GM23338 (cell line): ENCODE data around the gene CNOT6. TPM values are rescaled to one million over a fixed set of nuclear protein-coding genes. Genes with fewer than 3 reads are reported as not detected.

Experiments
- ATAC-seq: fragments of 200-7000 bp; cut with Tn5 transposase; 3 replicates; pipeline ENCODE4 v1.9.1; 2020
- DNase-seq: peaks from one replicate; pipeline ENCODE4 v3.0.0-alpha.2; 2015; ENCODE audit warnings: low spot score
- H2AFZ ChIP-seq: fragments of 200-600 bp; sonication (generic); 2 replicates; pipeline ENCODE4 v1.8.0; 2016; ENCODE audit warnings: antibody characterized with exemption, mild to moderate bottlenecking, moderate library complexity
- H3F3A ChIP-seq: fragments of 200-600 bp; sonication (generic); replicated peaks from 2 replicates; pipeline ENCODE4 v1.8.0; 2017; ENCODE audit warnings: antibody characterized with exemption, mixed run types, low read depth
- H3K27ac ChIP-seq: fragments of 200-600 bp; sonication (generic); 2 replicates; pipeline ENCODE4 v1.6.1; 2016; ENCODE audit warnings: low read depth
- H3K27me3 ChIP-seq: fragments of 200-600 bp; sonication (generic); 2 replicates; pipeline ENCODE4 v1.8.0; 2016; ENCODE audit warnings: mild to moderate bottlenecking, mixed run types, moderate library complexity; ENCODE audit not compliant: insufficient read depth
- H3K36me3 ChIP-seq: fragments of 200-600 bp; sonication (generic); 2 replicates; pipeline ENCODE4 v1.8.0; 2016; ENCODE audit warnings: mild to moderate bottlenecking; ENCODE audit not compliant: insufficient read depth
- H3K4me1 ChIP-seq: fragments of 200-600 bp; sonication (generic); 2 replicates; pipeline ENCODE4 v1.8.0; 2016; ENCODE audit warnings: mild to moderate bottlenecking, moderate library complexity; ENCODE audit not compliant: insufficient read depth
- H3K4me2 ChIP-seq: fragments of 200-600 bp; sonication (generic); 2 replicates; pipeline ENCODE4 v1.7.1; 2017; ENCODE audit warnings: mixed run types
- H3K4me3 ChIP-seq: fragments of 200-600 bp; sonication (generic); 2 replicates; pipeline ENCODE4 v1.6.1; 2016; ENCODE audit warnings: mixed run types
- H3K79me2 ChIP-seq: fragments of 200-600 bp; sonication (generic); replicated peaks from 2 replicates; pipeline ENCODE4 v1.8.0; 2017; ENCODE audit warnings: mild to moderate bottlenecking; ENCODE audit not compliant: insufficient read depth
- H3K9me2 ChIP-seq: fragments of 200-600 bp; sonication (generic); 2 replicates; pipeline ENCODE4 v1.8.0; 2017; ENCODE audit not compliant: insufficient read depth
- H4K20me1 ChIP-seq: fragments of 200-600 bp; sonication (generic); replicated peaks from 2 replicates; pipeline ENCODE4 v1.8.0; 2017; ENCODE audit warnings: mild to moderate bottlenecking; ENCODE audit not compliant: insufficient read depth
- H3K27ac Mint-ChIP-seq: 2 replicates; pipeline ENCODE4 v1.8.0; 2020; ENCODE audit warnings: inconsistent platforms, mild to moderate bottlenecking, moderate library complexity, mixed read lengths
- H3K27me3 Mint-ChIP-seq: 3 replicates; pipeline ENCODE4 v1.8.0; 2022; ENCODE audit warnings: low read depth, mild to moderate bottlenecking, moderate library complexity, mixed read lengths, inconsistent platforms; ENCODE audit not compliant: insufficient read depth, poor library complexity
- H3K36me3 Mint-ChIP-seq: 3 replicates; pipeline ENCODE4 v1.8.0; 2021; ENCODE audit warnings: low read depth, mild to moderate bottlenecking, inconsistent platforms, moderate library complexity, mixed read lengths
- H3K4me1 Mint-ChIP-seq: 3 replicates; pipeline ENCODE4 v1.8.0; 2020; ENCODE audit warnings: mild to moderate bottlenecking, inconsistent platforms, mixed read lengths
- H3K4me3 Mint-ChIP-seq: 3 replicates; pipeline ENCODE4 v1.8.0; 2021; ENCODE audit warnings: moderate library complexity, mild to moderate bottlenecking, inconsistent platforms, mixed read lengths
- H3K9me3 Mint-ChIP-seq: 3 replicates; pipeline ENCODE4 v1.8.0; 2020; ENCODE audit warnings: moderate library complexity, mild to moderate bottlenecking, inconsistent platforms, mixed read lengths
- CREB1 ChIP-seq: fragments of 250-450 bp; sonication (Bioruptor Pico); IDR thresholded peaks from 2 replicates; pipeline ENCODE4 v1.5.0; 2020; ENCODE audit warnings: low read depth, mild to moderate bottlenecking, moderate library complexity
- CTCF ChIP-seq, 2 experiments: fragments of 200-600 bp in 1 of 2; sonication (generic) in 1 of 2; conservative IDR thresholded peaks; 2 replicates each; pipeline versions ENCODE4 v1.5.1 to v1.6.1; 2016 to 2017; ENCODE audit warnings: antibody characterized with exemption in 2 of 2, low read depth in 2 of 2, mild to moderate bottlenecking in 2 of 2, moderate library complexity in 1 of 2
- ETS1 ChIP-seq: IDR thresholded peaks from 2 replicates; pipeline ENCODE4 v1.6.1; 2016; ENCODE audit warnings: antibody characterized with exemption
- JUNB ChIP-seq: IDR thresholded peaks from one replicate; pipeline ENCODE4 v1.6.1; 2016; ENCODE audit warnings: antibody characterized with exemption; ENCODE audit not compliant: unreplicated experiment
- POLR2AphosphoS5 ChIP-seq: IDR thresholded peaks from 2 replicates; pipeline ENCODE4 v1.6.1; 2016; ENCODE audit warnings: antibody characterized with exemption, low read depth
- ZNF114 ChIP-seq: fragments of 250-450 bp; sonication (Bioruptor Pico); IDR thresholded peaks from 2 replicates; pipeline ENCODE4 v1.5.0; 2020; ENCODE audit warnings: mild to moderate bottlenecking, moderate library complexity
- ZNF331 ChIP-seq: fragments of 250-450 bp; sonication (Bioruptor Pico); IDR thresholded peaks from 2 replicates; pipeline ENCODE4 v1.5.0; 2020; ENCODE audit warnings: low read depth, mild to moderate bottlenecking, moderate library complexity
- ZNF462 ChIP-seq: fragments of 250-450 bp; sonication (Bioruptor Pico); IDR thresholded peaks from 2 replicates; pipeline ENCODE4 v1.5.0; 2020; ENCODE audit warnings: mild to moderate bottlenecking, moderate library complexity
- polyA plus RNA-seq: library from polyadenylated mRNA; unstranded; fragments of >200 nt; fragmentation: Nextera tagmentation; extraction: Ambion mirVana; gene quantifications from 2 replicates; pipeline ENCODE4 v1.2.1, GENCODE V29; 2016
- total RNA-seq: library from RNA; depleted of rRNA; stranded (reverse); fragments of >200 nt; shearing (Covaris generic); gene quantifications from 2 replicates; pipeline ENCODE4 v1.2.3, GENCODE V29; 2014

CNOT6 gene
- total and polyA plus RNA-seq, 2 experiments from 2014 or later, result 14.6 to 38.7 TPM

- Mint-ChIP-seq H3K27ac (no peak overlapping the region), H3K4me1 (peaks cover 2% of the 10 kb centered on the region; the same call in 1 of the 3 replicates), H3K36me3 (no peaks in the 10 kb centered on the region), H3K9me3 (no peaks in the 10 kb centered on the region; the same call in 2 of the 3 replicates), H3K27me3 (peaks cover 4% of the 10 kb centered on the region), H3K4me3 (no peak overlapping the region)
- Histone ChIP-seq H3K9me2 (no peaks in the 10 kb centered on the region), H3K4me1 (no peaks in the 10 kb centered on the region), H3F3A (no peaks in the 10 kb centered on the region), H3K4me2 (no peak overlapping the region), H4K20me1 (no peaks in the 10 kb centered on the region), H3K4me3 (no peak overlapping the region), H3K27me3 (no peaks in the 10 kb centered on the region), H3K36me3 (no peaks in the 10 kb centered on the region), H3K27ac (no peak overlapping the region), H3K79me2 (no peaks in the 10 kb centered on the region), H2AFZ (no peak overlapping the region)
- no peak for DNase-seq
- ATAC-seq, result peak; percentile 9; the same call in 1 of the 3 replicates
- no peak for TF ChIP-seq CREB1 (CRISPR knock-in tag)
- TF ChIP-seq CTCF (conservative IDR thresholded peaks at IDR 0.05; ENCODE audit: low read depth in 2 of 2), result peak in 1 of 2 experiments; percentile 12; a peak in 1 of 4 replicates
These were observed 130.4 kb downstream of the CNOT6 start for GRCh38 chr5:180624587-180624986.

- H3K27me3 ChIP-seq, result no peaks in the 10 kb centered on the region
- no peak overlapping the region for H3K4me3 ChIP-seq
- Mint-ChIP-seq H3K4me3 (no peak overlapping the region), H3K27ac (no peak overlapping the region), H3K27me3 (peaks cover 3% of the 10 kb centered on the region), H3K36me3 (no peaks in the 10 kb centered on the region), H3K4me1 (peaks cover 2% of the 10 kb centered on the region; the same call in 1 of the 3 replicates), H3K9me3 (no peaks in the 10 kb centered on the region; the same call in 2 of the 3 replicates)
- no peaks in the 10 kb centered on the region for H4K20me1 ChIP-seq
- H3K9me2 ChIP-seq, result no peaks in the 10 kb centered on the region
- H3F3A ChIP-seq, result no peaks in the 10 kb centered on the region
- no peak for DNase-seq
- no peaks in the 10 kb centered on the region for H3K36me3 ChIP-seq
- no peak overlapping the region for H2AFZ ChIP-seq
- ATAC-seq, result no peak
- no peak overlapping the region for H3K4me2 ChIP-seq
- no peaks in the 10 kb centered on the region for H3K4me1 ChIP-seq
- H3K79me2 ChIP-seq, result no peaks in the 10 kb centered on the region
- no peak overlapping the region for H3K27ac ChIP-seq
- TF ChIP-seq JUNB (no peak), ZNF331 (CRISPR knock-in tag) (no peak), ZNF114 (CRISPR knock-in tag) (no peak), POLR2AphosphoS5 (no peak), ETS1 (no peak), ZNF462 (CRISPR knock-in tag) (no peak), CREB1 (CRISPR knock-in tag) (no peak)
These were observed 131.1 kb downstream of the CNOT6 start for GRCh38 chr5:180625125-180625790.
